ENCODE data around the gene MCTP2.

- no peak for TF ChIP-seq EGR1 (IDR thresholded peaks at IDR 0.05; ENCODE audit: borderline replicate concordance, low read depth, low read length)
- no peak for TF ChIP-seq RAD21 (IDR thresholded peaks at IDR 0.05 in 1 of 2, conservative IDR thresholded peaks at IDR 0.05 in 1 of 2; ENCODE audit: low read depth in 2 of 2, low read length in 2 of 2)
- TF ChIP-seq EP300 (IDR thresholded peaks at IDR 0.05; ENCODE audit: borderline replicate concordance in 1 of 2, low read depth in 2 of 2, low read length in 2 of 2), result no peak
- TF ChIP-seq ZNF274 (IDR thresholded peaks at IDR 0.05; ENCODE audit: borderline replicate concordance, extremely low read depth, low read length), result no peak
- TF ChIP-seq MAX (IDR thresholded peaks at IDR 0.05), result no peak
- no peak for TF ChIP-seq PHF8 (conservative IDR thresholded peaks at IDR 0.05; ENCODE audit: low read depth, low read length)
- TF ChIP-seq SIRT6 (IDR thresholded peaks at IDR 0.05; ENCODE audit: low read length), result no peak
- no peak for TF ChIP-seq CTCF (IDR thresholded peaks at IDR 0.05; ENCODE audit: control extremely low read depth in 1 of 3, insufficient read depth in 1 of 3, low read depth in 1 of 3, low read length in 3 of 3)
- no peak for TF ChIP-seq POLR2AphosphoS5 (IDR thresholded peaks at IDR 0.05; ENCODE audit: low read depth, low read length)
These were observed 38.6 kb downstream of the MCTP2 start for GRCh38 chr15:94269954-94270353.
